Activated CD4-positive, alpha-beta memory T cell treated with anti-CD3 and anti-CD28 coated beads for 36 hours (primary cell): ENCODE results near the gene KRIT1. TPM values are rescaled to one million over a fixed set of nuclear protein-coding genes. Genes with fewer than 3 reads are reported as not detected.
A peak's percentile ranks its signal among the peaks of the same experiment; 100 is the strongest.
"Not testable (repeated sequence)": the region's sequence is repeated elsewhere in the genome, so short reads cannot be mapped to it uniquely, and the experiment has no call there.

ENCODE experiments used
- CTCF ChIA-PET: fragments of 350-600 bp; sonication (Branson Sonifier 250); formaldehyde crosslinking; loops from one replicate; lab custom pipeline; 2021; ENCODE audit warnings: antibody characterized with exemption, inconsistent platforms; lab: Charles Lee
- POLR2A ChIA-PET: fragments of 350-600 bp; sonication (Branson Sonifier 250); formaldehyde crosslinking; loops from one replicate; lab custom pipeline; 2021; ENCODE audit warnings: antibody characterized with exemption; lab: Charles Lee
- DNase-seq: peaks from one replicate; pipeline ENCODE4 v3.0.0-alpha.2; 2020
- H3K27ac Mint-ChIP-seq: one replicate; pipeline ENCODE4 v1.8.0; 2021; ENCODE audit warnings: mixed read lengths
- H3K27me3 Mint-ChIP-seq: one replicate; pipeline ENCODE4 v1.8.0; 2021; ENCODE audit warnings: mixed read lengths
- H3K36me3 Mint-ChIP-seq: one replicate; pipeline ENCODE4 v1.8.0; 2021; ENCODE audit warnings: mixed read lengths
- H3K4me1 Mint-ChIP-seq: one replicate; pipeline ENCODE4 v1.8.0; 2021; ENCODE audit warnings: low read depth, mixed read lengths
- H3K4me3 Mint-ChIP-seq: one replicate; pipeline ENCODE4 v1.8.0; 2021; ENCODE audit warnings: mild to moderate bottlenecking, mixed read lengths
- H3K9me3 Mint-ChIP-seq: one replicate; pipeline ENCODE4 v1.8.0; 2021; ENCODE audit warnings: mixed read lengths
- intact Hi-C: fragments of 100-400 bp; cut with micrococcal nuclease; formaldehyde crosslinking; loops from one replicate; pipeline ENCODE4 v1.15.1; 2023
- total RNA-seq, 2 experiments: library from RNA; stranded (reverse); gene quantifications; one replicate each; pipeline ENCODE4 v1.2.3, GENCODE V29; 2021

The KRIT1 gene
- total RNA-seq, 2 experiments from 2014 or later = 29.2 to 29.3 TPM

GRCh38 chr7:92244808-92245486 lies 767 bp downstream of the KRIT1 start:
- POLR2A ChIA-PET = interaction anchor here (1.0 to 3.2 kb wide), 8 partner anchors 9 to 792 kb away, joined by 3 to 17 read pairs (median 4); partner anchors contain the start of genes CYP51A1, GATAD1, PEX1 and RBM48
- Mint-ChIP-seq H3K27me3 (no peaks in the 10 kb centered on the region), H3K4me3 (peak overlapping the region; percentile 99), H3K4me1 (peaks cover 29% of the 10 kb centered on the region), H3K36me3 (peaks cover 9% of the 10 kb centered on the region), H3K27ac (peak overlapping the region; percentile 100), H3K9me3 (no peaks in the 10 kb centered on the region)
- intact Hi-C loops = loop anchor here (1.0 to 5.0 kb wide), 5 partner anchors 66 to 342 kb away; partner anchors contain the start of genes CYP51A1, LRRD1, PEX1 and RBM48
- CTCF ChIA-PET = interaction anchor here (0.6 to 2.5 kb wide), 5 partner anchors 112 to 363 kb away, joined by 3 to 20 read pairs (median 4); partner anchors contain the start of genes GATAD1 and RBM48
- no peak for DNase-seq

DNA sequence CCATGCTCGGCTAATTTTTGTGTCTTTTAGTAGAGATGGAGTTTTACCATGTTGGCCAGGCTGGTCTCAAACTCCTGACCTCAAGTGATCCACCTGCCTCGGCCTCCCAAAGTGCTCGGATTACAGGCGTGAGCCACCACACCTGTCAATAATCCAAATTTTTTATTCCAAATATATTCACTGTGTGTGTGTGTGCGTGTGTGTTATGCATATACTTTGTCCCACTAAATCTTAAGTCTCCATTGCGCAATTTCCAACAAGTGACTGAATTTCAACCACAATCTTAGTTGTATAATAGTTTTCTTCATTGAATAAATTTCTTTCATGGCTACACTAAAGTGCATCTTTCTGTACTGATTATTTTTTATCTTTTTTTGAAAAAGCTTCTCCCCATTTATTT lies 2.7 kb downstream of the KRIT1 start:
- H3K4me3 Mint-ChIP-seq = no peak overlapping the region
- no peaks in the 10 kb centered on the region for H3K9me3 Mint-ChIP-seq
- intact Hi-C loops = no loop called here
- no peak overlapping the region for H3K27ac Mint-ChIP-seq
- no peaks in the 10 kb centered on the region for H3K27me3 Mint-ChIP-seq
- peaks cover 25% of the 10 kb centered on the region for H3K4me1 Mint-ChIP-seq
- H3K36me3 Mint-ChIP-seq = peaks cover 15% of the 10 kb centered on the region
- ChIA-PET CTCF (interaction anchor here (0.9 to 1.3 kb wide), 2 partner anchors 205 to 219 kb away, joined by 3 to 4 read pairs; partner anchors contain the start of gene GATAD1), POLR2A (interaction anchor here (0.7 kb wide), 1 partner anchor 9 kb away, joined by 3 read pairs; no protein-coding TSS in a partner anchor)
- no peak for DNase-seq

GRCh38 chr7:92230547-92230946 lies 15.2 kb downstream of the KRIT1 start:
- Mint-ChIP-seq H3K4me1 (peaks cover 11% of the 10 kb centered on the region), H3K4me3 (no peak overlapping the region), H3K36me3 (peaks cover 59% of the 10 kb centered on the region), H3K9me3 (peaks cover 6% of the 10 kb centered on the region), H3K27ac (peak overlapping the region; percentile 13), H3K27me3 (no peaks in the 10 kb centered on the region)
- ChIA-PET CTCF (no interaction called here), POLR2A (no interaction called here)
- intact Hi-C loops = no loop called here
- no peak for DNase-seq

DNA sequence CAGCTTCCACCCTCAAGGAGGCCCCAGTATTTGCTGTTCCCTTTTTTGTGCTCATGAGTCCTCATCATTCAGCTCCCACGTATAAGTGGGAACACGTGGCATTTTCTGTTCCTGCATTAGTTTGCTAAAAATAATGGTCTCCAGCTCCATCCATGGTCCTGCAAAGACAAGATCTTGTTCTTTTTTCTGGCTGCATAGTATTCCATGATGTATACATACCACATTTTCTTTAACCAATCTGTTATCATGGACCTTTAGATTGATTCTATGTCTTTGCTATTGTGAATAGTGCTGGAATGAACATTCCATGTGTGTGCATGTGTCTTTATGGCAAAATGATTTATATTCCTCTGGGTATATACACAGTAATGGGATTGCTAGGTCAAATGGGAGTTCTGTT lies 17.0 kb downstream of the KRIT1 start:
- H3K9me3 Mint-ChIP-seq = peaks cover 6% of the 10 kb centered on the region
- H3K4me3 Mint-ChIP-seq = no peak overlapping the region
- no peak overlapping the region for H3K27ac Mint-ChIP-seq
- ChIA-PET CTCF (no interaction called here), POLR2A (no interaction called here)
- intact Hi-C loops = no loop called here
- H3K4me1 Mint-ChIP-seq = peaks cover 11% of the 10 kb centered on the region
- no peak for DNase-seq
- peaks cover 61% of the 10 kb centered on the region for H3K36me3 Mint-ChIP-seq
- H3K27me3 Mint-ChIP-seq = no peaks in the 10 kb centered on the region

GRCh38 chr7:92228100-92228499 lies 17.6 kb downstream of the KRIT1 start:
- ChIA-PET POLR2A (no interaction called here), CTCF (no interaction called here)
- Mint-ChIP-seq H3K4me1 (peaks cover 11% of the 10 kb centered on the region), H3K4me3 (no peak overlapping the region), H3K9me3 (peaks cover 6% of the 10 kb centered on the region), H3K36me3 (peaks cover 56% of the 10 kb centered on the region), H3K27ac (no peak overlapping the region), H3K27me3 (no peaks in the 10 kb centered on the region)
- DNase-seq = no peak
- intact Hi-C loops = no loop called here

DNA sequence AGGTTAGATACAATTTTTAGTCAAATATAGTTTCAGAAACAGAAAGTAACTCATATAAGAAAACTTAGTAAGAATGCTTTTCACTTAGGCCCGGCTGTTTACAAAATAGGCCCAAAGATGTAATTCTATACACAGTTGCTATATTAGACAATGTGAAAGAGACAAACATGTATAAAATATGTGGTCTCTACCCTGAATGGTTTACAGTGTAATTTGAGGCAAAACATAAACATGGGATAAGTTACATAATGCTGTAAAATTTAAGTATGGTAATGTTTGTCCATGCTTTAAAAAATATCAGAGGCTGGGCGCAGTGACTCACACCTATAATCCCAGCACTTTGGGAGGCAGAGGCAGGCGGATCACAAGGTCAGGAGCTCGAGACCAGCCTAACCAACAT lies 18.7 kb downstream of the KRIT1 start:
- no peak overlapping the region for H3K27ac Mint-ChIP-seq
- H3K4me3 Mint-ChIP-seq = no peak overlapping the region
- no peak for DNase-seq
- intact Hi-C loops = no loop called here
- CTCF ChIA-PET = no interaction called here
- peaks cover 6% of the 10 kb centered on the region for H3K9me3 Mint-ChIP-seq
- POLR2A ChIA-PET = no interaction called here
- H3K36me3 Mint-ChIP-seq = peaks cover 55% of the 10 kb centered on the region
- H3K27me3 Mint-ChIP-seq = no peaks in the 10 kb centered on the region
- peaks cover 11% of the 10 kb centered on the region for H3K4me1 Mint-ChIP-seq

GRCh38 chr7:92221766-92222165 lies 23.9 kb downstream of the KRIT1 start:
- H3K27ac Mint-ChIP-seq = no peak overlapping the region
- no peak overlapping the region for H3K4me3 Mint-ChIP-seq
- DNase-seq = no peak
- CTCF ChIA-PET = no interaction called here
- H3K4me1 Mint-ChIP-seq = no peaks in the 10 kb centered on the region
- POLR2A ChIA-PET = no interaction called here
- intact Hi-C loops = no loop called here
- H3K27me3 Mint-ChIP-seq = no peaks in the 10 kb centered on the region
- H3K36me3 Mint-ChIP-seq = peaks cover 50% of the 10 kb centered on the region
- no peaks in the 10 kb centered on the region for H3K9me3 Mint-ChIP-seq

DNA sequence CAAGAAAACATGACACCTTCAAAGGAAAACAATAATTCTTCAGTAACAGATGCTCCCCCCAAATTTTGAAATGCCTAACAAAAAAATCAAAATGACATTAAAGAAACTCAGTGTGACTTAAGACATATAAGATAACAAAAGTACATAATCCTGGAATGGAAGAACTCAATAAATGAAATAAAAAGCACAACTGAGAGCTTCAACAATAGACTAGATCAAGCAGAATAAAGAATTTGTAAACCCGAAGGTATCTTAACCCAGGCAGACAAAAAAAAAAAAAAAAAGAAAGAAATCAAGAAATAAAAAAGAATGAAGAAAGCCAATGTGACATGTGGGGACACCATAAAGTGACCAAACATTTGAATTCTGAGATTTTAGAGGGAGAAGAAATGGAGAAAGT lies 39.0 kb downstream of the KRIT1 start:
- Mint-ChIP-seq H3K4me3 (no peak overlapping the region), H3K27me3 (no peaks in the 10 kb centered on the region), H3K9me3 (peaks cover 20% of the 10 kb centered on the region), H3K27ac (no peak overlapping the region), H3K36me3 (peaks cover 74% of the 10 kb centered on the region), H3K4me1 (peaks cover 10% of the 10 kb centered on the region)
- ChIA-PET CTCF (interaction anchor here (0.6 kb wide), 1 partner anchor 29 kb away, joined by 3 read pairs; no protein-coding TSS in a partner anchor), POLR2A (no interaction called here)
- intact Hi-C loops = no loop called here
- DNase-seq = no peak

GRCh38 chr7:92205987-92206386 lies 39.7 kb downstream of the KRIT1 start:
- Mint-ChIP-seq H3K9me3 (peaks cover 17% of the 10 kb centered on the region), H3K27me3 (no peaks in the 10 kb centered on the region), H3K27ac (no peak overlapping the region), H3K4me1 (peaks cover 10% of the 10 kb centered on the region), H3K36me3 (peaks cover 70% of the 10 kb centered on the region), H3K4me3 (no peak overlapping the region)
- intact Hi-C loops = no loop called here
- CTCF ChIA-PET = no interaction called here
- POLR2A ChIA-PET = interaction anchor here (0.7 kb wide), 1 partner anchor 110 kb away, joined by 3 read pairs; no protein-coding TSS in a partner anchor
- DNase-seq = no peak

DNA sequence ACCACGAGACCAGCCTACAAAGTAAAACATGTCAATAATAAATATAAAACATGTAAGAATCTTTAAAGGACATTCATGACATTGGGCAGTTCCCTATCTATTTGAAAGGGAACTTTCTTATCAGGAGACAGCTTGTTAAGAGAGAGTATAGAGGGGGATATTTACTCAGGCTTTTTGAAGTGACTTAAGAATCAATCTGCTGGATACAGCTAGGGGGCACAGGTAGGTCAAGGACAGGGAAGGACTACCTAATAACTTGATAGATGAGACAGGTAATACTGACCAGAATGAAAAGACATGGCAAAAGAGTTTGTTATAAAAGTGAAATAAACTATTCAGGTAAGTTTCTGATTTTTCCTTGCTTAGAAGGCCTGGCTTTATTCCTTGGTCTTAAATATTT lies 44.9 kb downstream of the KRIT1 start:
- ChIA-PET POLR2A (no interaction called here), CTCF (no interaction called here)
- H3K36me3 Mint-ChIP-seq = peaks cover 50% of the 10 kb centered on the region
- no peak for DNase-seq
- no peaks in the 10 kb centered on the region for H3K4me1 Mint-ChIP-seq
- no peak overlapping the region for H3K27ac Mint-ChIP-seq
- no peaks in the 10 kb centered on the region for H3K27me3 Mint-ChIP-seq
- intact Hi-C loops = no loop called here
- no peak overlapping the region for H3K4me3 Mint-ChIP-seq
- no peaks in the 10 kb centered on the region for H3K9me3 Mint-ChIP-seq

- H3K9me3 Mint-ChIP-seq = peaks cover 48% of the 10 kb centered on the region
- peaks cover 32% of the 10 kb centered on the region for H3K36me3 Mint-ChIP-seq
- H3K4me3 Mint-ChIP-seq = no peak overlapping the region
- H3K4me1 Mint-ChIP-seq = no peaks in the 10 kb centered on the region
- H3K27ac Mint-ChIP-seq = no peak overlapping the region
- DNase-seq = no peak
- no peaks in the 10 kb centered on the region for H3K27me3 Mint-ChIP-seq
- CTCF ChIA-PET = no interaction called here
- POLR2A ChIA-PET = no interaction called here
- intact Hi-C loops = no loop called here
Observed at GRCh38 chr7:92192326-92192725, 53.4 kb downstream of the KRIT1 start.

DNA sequence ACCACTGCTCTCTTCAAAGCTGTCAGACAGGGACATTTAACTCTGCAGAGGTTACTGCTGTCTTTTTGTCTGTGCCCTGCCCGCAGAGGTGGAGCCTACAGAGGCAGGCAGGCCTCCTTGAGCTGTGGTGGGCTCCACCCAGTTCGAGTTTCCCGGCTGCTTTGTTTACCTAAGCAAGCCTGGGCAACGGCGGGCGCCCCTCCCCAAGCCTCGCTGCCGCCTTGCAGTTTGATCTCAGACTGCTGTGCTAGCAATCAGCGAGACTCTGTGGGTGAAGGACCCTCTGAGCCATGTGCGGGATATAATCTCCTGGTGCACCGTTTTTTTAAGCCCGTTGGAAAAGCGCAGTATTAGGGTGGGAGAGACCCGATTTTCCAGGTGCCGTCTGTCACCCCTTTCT lies 56.5 kb downstream of the KRIT1 start:
- intact Hi-C loops, H3K4me3 Mint-ChIP-seq, POLR2A ChIA-PET, H3K27me3 Mint-ChIP-seq, H3K4me1 Mint-ChIP-seq, H3K27ac Mint-ChIP-seq, DNase-seq, CTCF ChIA-PET: not testable (repeated sequence)
- H3K36me3 Mint-ChIP-seq = peaks cover 14% of the 10 kb centered on the region
- H3K9me3 Mint-ChIP-seq = peaks cover 53% of the 10 kb centered on the region

DNA sequence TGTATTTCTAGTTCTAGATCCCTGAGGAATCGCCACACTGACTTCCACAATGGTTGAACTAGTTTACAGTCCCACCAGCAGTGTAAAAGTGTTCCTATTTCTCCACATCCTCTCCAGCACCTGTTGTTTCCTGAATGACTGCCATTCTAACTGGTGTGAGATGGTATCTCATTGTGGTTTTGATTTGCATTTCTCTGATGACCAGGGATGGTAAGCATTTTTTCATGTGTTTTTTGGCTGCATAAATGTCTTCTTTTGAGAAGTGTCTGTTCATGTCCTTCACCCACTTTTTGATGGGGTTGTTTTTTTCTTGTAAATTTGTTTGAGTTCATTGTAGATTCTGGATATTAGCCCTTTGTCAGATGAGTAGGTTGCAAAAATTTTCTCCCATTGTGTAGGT lies 61.4 kb downstream of the KRIT1 start:
- CTCF ChIA-PET, H3K4me1 Mint-ChIP-seq, DNase-seq, H3K27me3 Mint-ChIP-seq, intact Hi-C loops, H3K27ac Mint-ChIP-seq, POLR2A ChIA-PET, H3K36me3 Mint-ChIP-seq, H3K4me3 Mint-ChIP-seq: not testable (repeated sequence)
- peaks cover 17% of the 10 kb centered on the region for H3K9me3 Mint-ChIP-seq
